Measurements from ENCODE around the gene SDC3.

Gene SDC3

DNA sequence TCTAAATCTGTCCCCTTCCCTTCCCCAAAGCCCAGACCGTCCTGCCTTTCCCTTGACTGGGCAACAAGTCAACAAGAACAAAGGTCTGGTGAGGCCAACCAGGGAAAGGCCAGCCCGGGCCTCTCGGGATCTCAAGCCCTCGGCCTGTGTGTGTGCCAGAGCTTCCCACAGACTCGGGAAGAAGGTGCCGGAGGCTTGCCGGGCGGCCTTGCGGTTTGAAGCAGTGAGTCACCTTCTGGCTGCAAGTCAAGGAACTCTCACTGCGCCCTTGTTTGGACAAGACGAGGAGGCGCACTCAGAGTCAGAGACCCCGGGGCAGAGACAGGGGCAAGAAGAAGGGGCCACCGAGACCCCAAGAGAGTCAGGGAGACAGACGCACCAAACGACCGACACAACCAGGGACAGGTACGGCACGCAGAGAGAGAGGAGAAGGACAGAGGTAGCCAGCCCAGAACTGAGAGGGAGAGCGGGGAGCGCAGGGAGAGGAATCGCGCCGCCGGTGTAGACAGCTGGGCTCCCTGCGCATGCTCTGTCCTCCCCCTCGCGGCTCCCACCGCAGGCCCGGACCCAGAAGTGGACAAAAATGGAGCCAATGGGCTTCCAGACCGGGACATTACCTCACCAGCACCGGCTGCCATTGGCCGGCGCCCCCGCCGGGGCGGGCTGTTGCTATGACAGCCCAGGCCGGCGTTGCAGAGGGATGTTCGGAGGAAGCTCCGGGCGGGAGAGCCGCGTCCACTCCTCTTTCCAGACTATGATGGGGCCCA is 84.4 kb downstream of the SDC3 start:
- peak in 1 of 2 donors; percentile 24 for DNase-seq (ENCODE audit: extremely low read depth in 1 of 2, low read depth in 1 of 2)

DNA sequence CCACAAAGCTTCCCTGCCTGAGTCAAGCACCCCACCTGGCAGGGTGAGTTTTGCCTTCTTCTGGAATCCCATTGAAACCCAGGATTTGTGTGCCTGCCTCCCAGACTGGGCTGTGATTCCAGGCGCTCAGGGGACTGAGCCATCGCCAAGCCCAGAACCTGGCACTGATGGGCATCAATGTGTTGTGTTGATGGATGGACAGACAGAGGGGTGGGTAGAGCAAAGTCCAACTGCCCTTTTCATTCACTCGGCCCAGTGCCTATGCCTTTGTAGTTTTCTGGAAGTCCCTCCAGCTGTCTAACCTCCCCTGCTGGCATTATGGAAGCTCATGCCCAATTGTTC is 85.0 kb downstream of the SDC3 start:
- DNase-seq (ENCODE audit: extremely low read depth in 1 of 2, low read depth in 1 of 2): no peak

DNA sequence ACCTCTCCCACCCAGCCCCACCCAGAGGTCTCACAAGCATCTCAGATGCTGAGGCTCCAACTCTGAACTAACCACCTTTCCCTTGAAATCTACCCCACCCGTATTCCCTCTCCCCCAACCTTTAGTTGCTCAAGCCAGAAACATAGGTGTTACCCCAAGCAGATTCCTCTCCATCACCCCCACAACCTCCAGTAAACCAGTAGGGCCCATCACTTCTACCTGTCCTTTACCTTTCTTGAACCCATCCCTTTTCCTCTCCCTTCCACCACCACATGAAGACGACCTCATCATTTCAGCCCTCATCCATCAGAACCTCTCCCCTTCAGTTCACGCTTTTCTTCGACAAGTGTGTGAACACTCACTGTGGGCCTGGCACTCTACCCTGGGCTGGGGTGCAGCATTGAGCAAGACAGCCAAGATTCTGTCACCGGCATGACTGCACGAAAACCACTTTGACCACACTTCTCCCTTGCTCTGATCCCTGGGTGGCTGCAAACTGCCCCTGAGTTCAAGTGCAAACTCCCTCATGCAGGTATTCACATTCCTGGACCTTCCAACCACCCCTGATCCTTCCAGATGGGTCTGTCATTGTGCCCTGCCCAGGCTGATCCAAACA is 85.5 kb downstream of the SDC3 start:
- DNase-seq (ENCODE audit: extremely low read depth in 1 of 2, low read depth in 1 of 2): no peak

DNA sequence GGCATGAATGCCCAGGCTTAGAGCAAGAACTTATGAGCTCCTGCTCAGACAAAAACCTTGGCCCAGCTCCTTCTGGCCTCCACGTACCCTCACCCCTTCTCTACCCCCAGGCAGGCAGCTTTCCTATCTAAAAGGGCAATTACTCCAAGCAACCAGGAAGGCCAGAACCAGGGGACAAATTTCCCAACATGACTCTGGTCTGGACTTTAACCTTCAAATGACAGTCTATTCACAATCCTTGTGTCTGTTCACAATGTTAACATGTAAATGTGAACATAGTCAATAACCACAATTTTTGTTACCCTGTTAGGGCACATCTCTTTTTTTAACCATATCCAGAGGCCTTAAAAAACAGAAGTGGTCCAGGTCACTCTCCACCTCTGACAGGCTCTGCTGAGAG is 86.6 kb downstream of the SDC3 start:
- no peak for DNase-seq (ENCODE audit: extremely low read depth in 1 of 2, low read depth in 1 of 2)

DNA sequence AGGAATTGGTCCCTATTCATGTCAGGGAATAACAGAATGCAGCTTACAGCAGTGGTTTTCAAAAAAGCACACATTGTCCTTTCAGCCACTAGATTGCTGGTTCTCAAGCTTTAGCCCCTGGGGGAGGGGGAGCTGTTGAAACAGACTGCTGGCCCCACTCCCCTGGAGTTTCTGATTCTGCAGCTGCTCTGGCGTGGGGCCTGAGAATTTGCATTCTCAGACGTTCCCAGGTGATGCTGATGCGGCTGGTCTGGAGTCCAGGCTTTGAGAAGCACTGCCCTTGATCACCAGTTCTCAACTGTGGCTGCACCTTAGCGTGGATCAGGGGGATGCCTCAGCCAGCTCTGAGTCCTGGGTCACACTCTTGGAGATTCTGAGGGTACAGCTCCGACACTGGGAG is 88.3 kb downstream of the SDC3 start:
- DNase-seq (ENCODE audit: extremely low read depth in 1 of 2, low read depth in 1 of 2): no peak
